ENCODE data around the gene PRKAR1B.

Gene PRKAR1B

DNA sequence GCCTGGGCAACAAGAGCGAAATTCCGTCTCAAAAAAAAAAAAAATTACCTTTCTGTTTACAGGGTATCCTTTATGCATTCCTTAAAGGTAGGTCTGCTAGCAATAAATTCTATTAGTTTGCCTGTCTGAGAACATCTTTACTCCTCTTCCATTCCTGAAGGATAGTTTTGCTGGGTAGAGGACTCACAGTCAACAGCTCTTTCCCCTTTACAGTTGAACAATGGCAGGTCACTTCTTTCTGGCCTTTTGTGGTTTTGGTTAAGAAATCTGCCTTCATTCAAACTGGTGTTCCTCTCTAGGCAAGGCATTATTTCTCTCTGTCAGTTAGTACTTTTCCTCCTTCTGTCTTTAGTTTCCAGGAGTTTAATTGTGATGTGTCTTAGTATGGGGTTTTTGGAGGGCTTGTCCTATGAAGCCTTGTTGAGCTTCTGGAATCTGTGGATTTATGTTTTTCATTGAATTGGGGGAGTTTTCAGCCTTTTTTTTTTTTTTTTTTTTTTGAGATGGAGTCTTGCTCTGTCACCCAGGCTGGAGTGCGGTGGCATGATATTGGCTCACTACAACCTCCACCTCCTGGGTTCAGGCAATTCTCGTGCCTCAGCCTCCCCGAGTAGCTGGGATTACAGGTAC, 5.3 kb downstream of the PRKAR1B start:
- DNase-seq (ENCODE audit: low read depth in 3 of 3) = no peak

- DNase-seq (ENCODE audit: low read depth in 3 of 3) = no peak
These were observed 10.4 kb downstream of the PRKAR1B start for GRCh38 chr7:716636-717035.

GRCh38 chr7:716222-716621, 10.9 kb downstream of the PRKAR1B start:
- DNase-seq (ENCODE audit: low read depth in 3 of 3) = no peak

DNA sequence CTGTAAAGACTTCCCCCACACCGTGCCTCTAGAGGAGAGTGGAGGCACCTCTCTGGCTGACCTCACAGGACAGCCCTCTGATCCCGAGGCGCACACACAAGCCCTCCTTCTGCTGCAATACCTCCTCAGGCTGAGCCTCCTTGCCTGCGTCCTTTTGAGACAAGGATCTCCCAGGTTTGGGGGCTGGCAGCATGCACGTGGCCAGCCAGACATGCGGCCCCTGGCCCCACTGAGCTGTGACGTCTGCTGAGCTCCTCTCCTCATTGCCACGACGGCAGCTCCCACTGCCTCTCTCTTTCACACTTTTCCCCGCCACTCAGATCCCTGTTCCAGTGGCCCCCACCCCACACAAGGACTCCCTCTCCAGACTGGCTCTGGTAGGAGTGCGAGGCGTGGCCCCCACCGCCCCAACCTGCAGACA, 12.8 kb downstream of the PRKAR1B start:
- no peak for DNase-seq (ENCODE audit: low read depth in 3 of 3)

- DNase-seq (ENCODE audit: low read depth in 3 of 3) = no peak
These were observed 13.4 kb downstream of the PRKAR1B start for GRCh38 chr7:713488-714230.

DNA sequence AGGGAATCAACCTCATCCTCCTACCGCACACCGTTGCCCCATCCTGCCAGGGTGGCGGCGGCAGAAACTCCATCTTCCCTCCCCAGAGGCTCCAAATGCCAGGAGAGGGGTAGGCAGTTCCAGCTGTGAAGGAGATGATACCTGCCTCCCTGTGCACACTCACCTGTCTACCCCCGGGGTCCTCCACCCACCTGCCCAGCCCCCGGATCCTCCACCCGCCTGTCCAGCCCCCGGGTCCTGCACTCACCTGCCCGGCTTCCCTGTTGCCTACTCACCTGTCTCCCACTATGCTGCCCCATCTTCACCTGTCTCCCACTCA, 14.0 kb downstream of the PRKAR1B start:
- DNase-seq (ENCODE audit: low read depth in 3 of 3) = no peak

GRCh38 chr7:712381-713138, 14.5 kb downstream of the PRKAR1B start:
- no peak for DNase-seq (ENCODE audit: low read depth in 3 of 3)

DNA sequence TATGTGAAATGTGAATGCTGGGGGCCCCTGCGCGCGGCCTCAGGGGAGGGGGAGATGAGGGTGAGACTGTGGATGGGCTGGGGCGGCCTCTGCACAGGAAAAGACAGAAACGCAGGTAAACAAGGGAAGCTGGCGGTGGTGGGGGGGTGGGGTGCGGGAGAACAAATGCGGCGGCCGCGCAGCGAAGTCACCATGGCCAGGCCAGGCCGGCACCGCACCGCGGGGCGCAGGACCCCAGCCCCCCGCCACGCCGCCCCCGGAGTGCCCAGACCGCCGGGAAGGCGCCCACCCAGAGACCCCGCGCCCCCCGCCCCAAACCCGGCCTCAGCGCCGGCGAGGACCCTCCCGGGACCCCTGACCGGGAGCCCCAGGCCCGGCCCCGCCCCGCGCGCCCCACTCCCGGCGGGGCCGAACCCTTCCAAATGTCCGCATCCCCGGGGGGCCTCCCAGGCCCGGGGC, 15.1 kb downstream of the PRKAR1B start:
- no peak for DNase-seq (ENCODE audit: low read depth in 3 of 3)

- no peak for DNase-seq (ENCODE audit: low read depth in 3 of 3)
These were observed 15.8 kb downstream of the PRKAR1B start for GRCh38 chr7:711093-711921.

GRCh38 chr7:710161-710560, 16.9 kb downstream of the PRKAR1B start:
- DNase-seq (ENCODE audit: low read depth in 3 of 3) = no peak

DNA sequence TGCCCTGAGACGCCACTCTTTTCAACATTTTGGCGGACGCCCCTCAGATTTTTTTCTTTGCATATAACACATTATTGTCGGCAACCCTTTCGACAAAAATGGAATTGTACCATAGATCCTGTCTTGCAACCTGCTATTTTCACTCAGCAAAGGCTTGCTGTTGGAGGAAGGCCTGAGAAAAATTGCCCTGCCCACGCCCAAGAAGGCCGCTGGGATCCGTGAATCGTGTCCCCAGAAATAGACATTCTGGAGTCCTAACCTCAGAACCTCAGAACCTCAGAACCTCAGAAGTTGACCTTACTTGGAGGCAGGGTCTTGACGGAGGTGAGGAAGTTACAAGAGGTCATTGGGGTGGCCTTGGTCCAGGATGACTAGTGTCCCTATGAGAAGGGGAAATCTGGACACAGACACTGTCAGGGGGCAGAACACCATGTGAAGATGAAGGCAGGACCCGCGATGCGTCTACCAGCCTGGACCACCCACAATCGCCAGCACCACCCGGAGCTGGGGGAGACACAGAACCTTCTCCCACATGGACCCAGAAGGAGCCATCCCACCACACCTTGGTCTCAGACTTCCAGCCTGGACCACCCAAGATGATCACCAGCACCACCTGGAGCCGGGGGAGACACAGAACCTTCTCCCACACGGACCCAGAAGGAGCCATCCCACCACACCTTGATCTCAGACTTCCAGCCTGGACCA, 19.6 kb downstream of the PRKAR1B start:
- DNase-seq (ENCODE audit: low read depth in 3 of 3) = no peak

- no peak for DNase-seq (ENCODE audit: low read depth in 3 of 3)
These were observed 20.4 kb downstream of the PRKAR1B start for GRCh38 chr7:706721-707120.

DNA sequence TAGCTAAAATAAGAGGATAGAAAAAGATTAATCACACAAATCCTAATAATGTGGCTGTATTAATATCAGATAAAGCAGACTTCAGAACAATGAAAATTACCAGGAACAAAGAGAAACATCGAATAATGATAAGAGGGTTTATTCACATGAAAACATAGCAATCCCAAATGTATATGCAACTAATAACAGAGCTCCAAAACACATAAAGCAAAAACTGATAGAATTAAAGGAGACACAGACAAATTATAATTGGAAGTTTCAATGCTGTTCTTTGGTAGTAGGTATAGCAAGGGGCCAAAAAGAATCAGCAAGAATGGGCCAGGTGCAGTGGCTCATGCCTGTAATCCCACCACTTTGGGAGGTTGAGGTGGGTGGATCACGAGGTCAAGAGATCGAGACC, 24.0 kb downstream of the PRKAR1B start:
- no peak for DNase-seq (ENCODE audit: low read depth in 3 of 3)

GRCh38 chr7:701086-701671, 25.9 kb downstream of the PRKAR1B start:
- DNase-seq (ENCODE audit: low read depth in 3 of 3) = no peak

DNA sequence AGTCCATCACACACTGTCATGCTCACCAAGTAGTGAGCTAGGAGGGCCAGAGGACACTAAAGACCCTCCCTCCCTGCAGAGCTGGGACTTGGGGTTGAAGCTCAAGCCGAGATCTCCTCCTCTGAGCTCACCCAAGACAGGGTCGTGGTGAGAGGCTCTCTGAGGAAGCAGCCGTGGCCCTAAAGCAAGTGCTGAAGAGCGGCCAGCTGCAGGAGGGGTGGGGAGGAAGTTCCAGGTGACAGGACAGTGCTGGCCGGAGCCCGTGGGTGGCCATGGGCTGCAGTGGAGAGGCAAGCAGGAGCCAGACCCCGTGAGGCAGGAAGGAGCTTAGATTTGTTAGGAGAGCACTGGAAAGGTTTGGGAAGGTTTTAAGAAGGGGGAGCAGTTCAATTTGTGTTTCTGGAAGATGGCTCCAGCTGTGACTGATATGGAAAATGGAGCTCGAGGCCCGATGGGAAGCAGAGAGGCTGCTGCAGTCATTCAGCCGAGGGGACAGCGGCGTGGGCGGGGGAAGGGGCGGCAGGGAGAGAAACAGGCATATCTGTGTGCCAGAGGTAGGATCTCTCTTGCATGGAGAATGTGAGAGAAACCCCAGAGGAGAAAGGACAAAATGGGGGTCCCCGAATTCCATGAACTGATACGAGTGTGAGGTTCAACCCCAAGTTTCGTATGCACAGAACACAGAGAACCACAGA, 27.5 kb downstream of the PRKAR1B start:
- no peak for DNase-seq (ENCODE audit: low read depth in 3 of 3)

DNA sequence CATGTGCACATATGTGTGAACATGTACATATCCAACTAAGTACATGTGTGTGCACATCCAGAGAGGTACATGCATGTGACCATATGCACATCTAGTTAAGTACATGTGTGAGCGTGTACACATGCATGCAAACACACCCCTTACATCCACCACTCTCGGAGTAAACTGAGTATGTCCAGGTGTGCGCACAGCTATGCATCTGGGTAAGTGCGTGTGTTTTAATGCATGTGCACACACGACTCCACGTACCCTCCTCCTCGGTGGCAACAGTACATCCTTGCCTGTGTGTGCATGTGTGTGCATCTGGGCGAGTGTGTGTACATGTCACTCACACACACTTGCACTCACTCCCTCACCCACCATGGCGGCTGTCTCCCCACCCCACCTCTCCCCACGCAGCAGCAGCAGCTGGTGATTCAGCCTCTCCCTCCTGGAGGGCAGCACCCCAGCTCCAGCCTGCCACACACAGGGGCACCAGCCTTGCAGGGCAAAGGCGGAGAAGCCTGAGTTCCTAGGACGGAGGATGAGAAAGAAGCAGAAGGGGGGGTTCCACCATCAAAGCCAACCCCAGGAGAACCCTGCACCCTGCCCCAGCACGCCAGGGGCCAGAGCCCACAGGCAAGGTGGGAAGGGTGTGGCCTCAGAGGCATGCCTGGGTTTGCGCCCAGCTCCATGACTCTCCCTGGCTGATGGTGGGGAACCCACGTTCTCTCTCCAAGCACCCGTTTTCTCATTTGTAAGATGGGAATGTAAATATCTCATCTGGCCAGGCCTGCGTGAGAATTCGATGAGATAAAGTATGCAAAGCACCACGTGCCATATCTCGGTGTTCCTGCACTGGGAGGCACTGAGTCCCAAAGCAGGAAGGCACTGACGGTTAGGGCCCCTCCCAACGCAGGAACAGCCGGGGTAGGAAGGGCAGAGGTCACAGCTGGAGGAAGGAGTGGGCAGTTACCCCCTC, 28.3 kb downstream of the PRKAR1B start:
- no peak for DNase-seq (ENCODE audit: low read depth in 3 of 3)

GRCh38 chr7:696812-697551, 30.1 kb downstream of the PRKAR1B start:
- no peak for DNase-seq (ENCODE audit: low read depth in 3 of 3)

DNA sequence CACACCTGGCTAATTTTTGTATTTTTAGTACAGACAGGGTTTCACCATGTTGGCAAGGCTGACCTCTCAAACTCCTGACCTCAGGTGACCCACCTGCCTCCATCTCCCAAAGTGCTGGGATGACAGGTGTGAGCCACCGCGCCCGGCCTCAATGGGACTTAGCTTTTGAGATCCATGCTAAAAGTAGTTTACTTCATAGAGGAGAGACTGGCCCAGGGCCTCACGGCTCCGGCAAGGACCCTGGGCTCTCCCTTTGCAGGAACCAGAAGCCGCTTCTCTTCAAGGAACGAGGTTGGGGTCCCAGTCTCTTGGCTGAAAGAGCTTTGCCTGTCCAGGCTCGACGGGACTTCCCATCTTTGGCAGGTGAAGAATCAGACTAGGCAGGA, 30.7 kb downstream of the PRKAR1B start:
- no peak for DNase-seq (ENCODE audit: low read depth in 3 of 3)

- DNase-seq (ENCODE audit: low read depth in 3 of 3) = no peak
These were observed 33.8 kb downstream of the PRKAR1B start for GRCh38 chr7:693280-693679.

Measured in stimulated activated CD4-positive, alpha-beta T cell treated with anti-CD3 and anti-CD28 coated beads, TNF-alpha, amount 100 ng/mL, for 4 hours (primary cell).